GM20431 (cell line): ENCODE measurements around the gene FAM174C.

Source experiments
- in situ Hi-C: fragments of 300-500 bp; cut with MseI, MboI; formaldehyde crosslinking; loops from one replicate; pipeline ENCODE4 v1.15.0; 2020; ENCODE audit warnings: low sequenced_read_pairs; ENCODE audit not compliant: unreplicated experiment

Gene FAM174C

DNA sequence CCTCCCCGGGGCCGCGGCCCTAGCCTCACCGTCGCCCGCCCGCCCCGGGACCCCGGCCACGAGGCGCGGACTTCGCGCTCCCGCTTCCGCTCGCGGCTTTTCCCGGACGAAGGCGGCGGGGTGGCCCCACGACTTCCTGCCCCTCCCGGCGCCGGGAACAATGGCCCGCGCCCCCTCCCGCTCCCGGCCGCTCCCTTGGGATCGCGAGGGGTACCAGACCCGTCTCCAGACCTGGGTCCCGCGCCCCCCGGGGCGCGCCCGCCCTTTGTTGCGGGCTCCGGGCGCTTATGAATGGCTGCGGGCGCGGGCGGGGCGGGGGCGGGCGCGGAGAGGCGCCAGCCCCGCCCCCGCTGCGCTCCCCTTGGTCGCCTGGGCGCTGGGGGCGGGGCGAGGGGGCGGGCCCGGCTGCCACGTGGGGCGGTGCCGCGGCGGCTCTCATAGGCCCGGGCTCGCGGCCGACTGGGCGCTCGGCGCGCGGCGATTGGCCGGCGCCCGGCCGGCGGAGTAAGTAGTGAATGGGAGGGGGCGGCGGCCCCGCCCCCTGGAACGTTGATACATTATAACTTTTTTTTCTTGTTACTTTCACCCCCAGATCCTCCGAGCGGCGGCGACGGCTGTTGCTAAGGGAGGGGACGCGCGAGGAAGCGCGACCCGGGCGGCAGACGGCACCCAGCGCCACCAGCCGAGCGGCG, 25.9 kb upstream of the FAM174C start:
- in situ Hi-C loops: no loop called here

GRCh38 chr19:1249990-1250436, 25.3 kb upstream of the FAM174C start:
- in situ Hi-C loops: no loop called here

- in situ Hi-C loops: no loop called here
Observed at GRCh38 chr19:1250437-1251260, 24.7 kb upstream of the FAM174C start.

DNA sequence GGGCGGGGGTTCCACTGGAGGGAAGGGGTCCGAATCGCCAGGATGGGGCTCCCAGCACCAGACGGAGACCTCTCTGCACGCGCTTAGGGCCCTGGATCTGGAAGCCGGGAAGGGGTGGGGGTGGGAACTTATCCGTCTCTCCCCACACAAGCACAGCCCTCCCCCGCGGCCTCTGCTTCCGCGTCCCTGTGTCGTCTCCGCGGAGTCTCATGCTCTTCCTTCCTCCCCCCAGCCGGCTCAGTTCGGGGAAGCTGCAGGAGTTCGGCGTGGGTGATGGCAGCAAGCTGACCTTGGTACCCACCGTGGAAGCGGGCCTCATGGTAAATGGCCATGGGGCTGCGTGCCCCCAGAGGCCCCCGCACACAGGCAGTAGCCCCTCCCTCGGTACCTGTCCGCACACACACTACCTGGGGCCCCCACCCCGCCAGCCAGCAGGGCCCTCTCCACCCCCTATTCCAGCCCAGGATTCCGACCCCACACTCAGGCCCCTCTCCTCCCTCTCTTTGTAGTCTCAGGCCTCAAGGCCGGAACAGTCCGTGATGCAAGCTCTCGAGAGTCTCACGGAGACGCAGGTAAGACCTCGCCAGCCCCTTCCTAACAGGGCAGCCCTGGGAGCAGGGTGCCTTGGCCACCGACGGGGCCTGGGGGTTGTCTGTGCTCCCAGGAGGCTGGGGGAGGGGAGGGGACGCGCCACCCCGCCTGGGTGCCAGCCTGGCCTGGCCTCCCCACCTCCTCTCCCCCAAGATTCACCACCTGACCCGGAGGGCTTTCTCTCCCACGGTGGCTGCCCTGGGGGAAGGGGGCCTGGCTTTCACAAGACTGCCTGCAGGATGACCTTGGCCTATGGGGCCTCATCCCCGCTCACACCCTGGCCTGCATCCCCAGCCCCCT, 23.8 kb upstream of the FAM174C start:
- in situ Hi-C loops: no loop called here

DNA sequence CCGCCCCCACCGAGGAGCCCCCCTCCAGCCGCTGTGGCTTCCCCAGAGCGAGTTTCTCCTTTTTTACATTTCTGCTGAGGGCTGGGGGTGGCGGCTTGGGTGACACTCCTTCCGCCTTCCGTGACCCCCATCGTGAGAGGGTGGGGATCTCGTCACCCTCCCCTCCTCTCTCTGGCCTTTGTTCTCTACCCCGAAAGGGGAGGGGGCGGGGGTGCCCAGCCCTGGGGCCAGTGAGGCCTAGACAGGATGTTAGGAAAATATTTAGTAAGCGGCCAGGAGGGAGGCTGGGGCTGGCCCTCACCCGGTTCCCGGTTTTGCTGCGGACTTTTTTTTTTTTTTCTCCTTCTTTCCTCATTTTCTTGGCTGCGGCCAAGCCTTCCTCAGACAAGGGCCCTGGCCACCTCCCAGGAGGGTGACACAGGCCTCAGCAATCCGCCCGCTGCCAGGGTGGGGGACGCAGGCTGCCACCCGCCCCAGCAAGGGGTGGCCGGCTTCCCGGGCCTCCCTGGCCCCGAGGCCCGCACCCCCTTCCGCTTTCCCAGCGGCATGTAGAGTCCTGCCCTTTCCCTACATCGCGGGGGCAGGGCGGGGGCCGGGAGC, 23.0 kb upstream of the FAM174C start:
- in situ Hi-C loops: no loop called here

DNA sequence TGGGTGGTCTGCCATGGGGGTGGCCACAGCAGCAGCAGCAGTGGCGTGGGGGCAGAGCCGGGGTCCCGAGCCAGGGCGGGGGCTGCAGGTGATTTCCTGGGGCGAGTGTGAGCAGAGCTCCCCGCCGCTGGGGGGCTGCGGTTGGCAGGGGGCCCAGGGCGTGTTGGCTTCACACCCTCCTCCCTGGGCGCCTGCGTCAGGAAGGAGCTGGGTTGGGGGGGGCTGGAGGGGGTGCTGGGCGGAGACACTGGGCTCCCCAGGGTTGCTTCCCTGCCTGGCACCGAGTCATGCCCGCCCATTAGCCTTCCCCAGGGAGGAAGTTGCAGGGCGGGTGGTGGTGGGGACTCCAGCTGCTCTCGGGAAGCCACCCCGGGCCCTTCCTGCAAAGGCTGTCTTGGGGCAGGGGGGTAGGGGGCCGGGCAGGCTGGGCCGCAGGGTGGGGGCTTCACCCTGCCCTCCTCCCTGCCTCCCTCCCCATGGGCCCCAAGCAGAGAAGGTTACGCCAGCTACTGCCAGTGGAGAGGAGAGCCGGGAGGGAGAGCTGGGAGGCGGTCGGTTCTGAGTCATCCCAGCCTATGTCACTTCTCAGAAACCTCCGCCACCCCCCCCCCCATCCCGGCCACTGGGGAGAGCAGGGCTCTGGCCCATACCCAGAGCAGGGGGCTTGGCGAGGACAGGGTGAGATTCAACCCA, 22.4 kb upstream of the FAM174C start:
- in situ Hi-C loops: no loop called here

- in situ Hi-C loops: no loop called here
Observed at GRCh38 chr19:1253514-1254080, 21.7 kb upstream of the FAM174C start.

GRCh38 chr19:1254081-1254527, 21.2 kb upstream of the FAM174C start:
- in situ Hi-C loops: no loop called here

- in situ Hi-C loops: no loop called here
Observed at GRCh38 chr19:1254530-1255185, 20.7 kb upstream of the FAM174C start.

GRCh38 chr19:1255186-1256161, 19.9 kb upstream of the FAM174C start:
- in situ Hi-C loops: no loop called here

GRCh38 chr19:1256646-1257474, 18.5 kb upstream of the FAM174C start:
- in situ Hi-C loops: no loop called here

DNA sequence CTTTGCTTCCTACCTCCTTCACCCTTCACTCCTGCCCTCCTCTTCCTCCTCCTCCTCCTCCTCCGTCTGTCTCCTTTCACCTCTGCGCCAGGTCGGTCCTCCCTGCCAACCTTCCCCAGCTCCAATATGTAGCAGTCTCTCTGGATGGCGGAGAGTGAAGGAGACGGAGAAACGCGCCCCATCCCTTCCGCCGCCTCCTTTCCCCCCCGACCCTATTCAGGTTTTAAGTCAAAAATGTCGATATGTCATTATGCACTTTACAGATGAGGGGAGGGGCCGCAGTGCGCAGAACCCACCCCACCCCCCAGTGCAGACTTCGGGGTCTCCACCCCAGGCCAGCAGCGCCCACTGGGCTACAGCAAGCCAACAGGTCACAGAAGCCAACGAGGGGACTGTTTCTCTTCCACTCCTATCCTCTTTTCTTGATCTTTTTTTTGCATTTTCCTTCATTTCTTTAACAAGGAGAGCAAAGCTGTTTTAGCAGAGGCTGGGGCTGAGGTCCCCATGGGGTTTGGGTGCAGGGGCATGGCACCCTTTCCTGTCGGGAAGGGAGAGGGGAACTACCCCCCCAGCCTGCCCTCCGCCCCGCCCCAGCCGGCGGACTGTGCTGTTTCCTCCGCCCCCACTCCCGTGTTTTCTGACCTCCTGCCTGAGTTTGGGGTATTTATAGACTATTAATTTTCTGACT, 17.7 kb upstream of the FAM174C start:
- in situ Hi-C loops: no loop called here

- in situ Hi-C loops: no loop called here
Observed at GRCh38 chr19:1258163-1258492, 17.2 kb upstream of the FAM174C start.

GRCh38 chr19:1258707-1259205, 16.6 kb upstream of the FAM174C start:
- in situ Hi-C loops: no loop called here

DNA sequence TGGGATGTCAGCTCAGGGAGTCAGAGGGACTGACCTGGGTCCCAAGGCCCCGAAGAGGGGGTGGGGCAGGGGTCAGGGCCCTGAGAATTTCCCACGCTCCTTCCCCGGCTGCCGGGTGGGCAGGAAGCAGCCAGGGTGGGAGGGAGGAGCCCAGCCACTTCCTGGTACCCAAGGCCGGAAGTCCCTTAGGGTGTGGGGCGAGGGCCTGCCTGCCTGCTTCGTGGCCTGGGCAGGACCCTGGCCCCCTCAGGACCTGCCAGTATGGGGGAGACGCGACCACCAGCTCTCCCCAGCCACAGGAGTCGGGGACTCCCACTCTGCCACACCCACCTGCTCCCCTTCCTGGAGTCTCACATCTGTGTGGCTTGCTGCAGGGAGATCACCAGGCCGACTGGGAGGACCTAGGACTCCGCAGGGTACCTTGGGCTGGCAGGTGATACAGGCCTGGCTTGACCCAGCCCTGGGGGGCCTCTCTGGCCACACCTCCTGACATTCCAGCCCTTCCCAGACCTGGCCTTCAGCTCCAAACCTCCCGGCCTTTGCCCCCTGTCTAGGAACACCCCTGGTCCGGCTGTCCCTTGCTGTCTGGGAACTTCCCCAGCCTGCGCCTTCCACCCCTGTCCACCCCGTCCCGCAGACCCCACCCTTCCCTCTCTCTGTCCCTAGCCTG, 16.0 kb upstream of the FAM174C start:
- in situ Hi-C loops: no loop called here
